ENCODE results near the gene HYCC2.

The HYCC2 gene

DNA sequence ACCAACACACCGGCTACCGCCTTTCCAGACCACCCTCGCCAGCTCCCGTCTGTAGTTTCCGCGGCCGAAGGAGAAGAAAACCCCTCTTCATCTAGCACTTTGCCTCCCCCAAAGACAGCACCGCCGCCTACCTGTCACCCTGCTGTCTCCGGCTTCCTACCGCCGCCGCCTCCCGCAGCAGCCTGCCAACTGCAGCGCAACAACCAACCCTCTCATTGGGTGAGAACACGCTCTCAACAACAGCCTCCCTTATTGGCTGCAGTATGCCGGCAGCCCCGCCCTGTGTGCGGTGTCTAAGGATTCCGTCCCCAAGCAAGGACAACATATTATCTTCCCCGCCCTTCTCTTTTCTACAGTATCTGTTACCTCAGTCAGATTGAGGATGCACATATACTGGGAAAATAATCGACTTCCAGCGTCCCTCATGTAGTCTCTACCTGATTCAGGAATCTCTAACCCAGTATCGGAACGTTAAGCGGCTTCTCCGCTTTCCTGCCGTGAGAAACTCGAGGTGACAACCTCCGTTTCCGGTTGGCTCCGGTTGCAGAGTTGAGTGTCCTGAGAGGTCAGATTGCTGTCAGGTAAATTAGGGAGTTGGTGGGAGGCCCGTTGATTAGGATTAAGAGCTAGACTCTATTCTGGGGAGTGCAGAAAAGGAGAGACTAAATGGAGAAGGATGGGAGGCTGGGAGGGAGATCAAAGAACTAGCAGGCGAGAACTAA, at the start of gene HYCC2, which contains the start of gene NDUFB3 (continued):
- TF ChIP-seq, protein P1, sequence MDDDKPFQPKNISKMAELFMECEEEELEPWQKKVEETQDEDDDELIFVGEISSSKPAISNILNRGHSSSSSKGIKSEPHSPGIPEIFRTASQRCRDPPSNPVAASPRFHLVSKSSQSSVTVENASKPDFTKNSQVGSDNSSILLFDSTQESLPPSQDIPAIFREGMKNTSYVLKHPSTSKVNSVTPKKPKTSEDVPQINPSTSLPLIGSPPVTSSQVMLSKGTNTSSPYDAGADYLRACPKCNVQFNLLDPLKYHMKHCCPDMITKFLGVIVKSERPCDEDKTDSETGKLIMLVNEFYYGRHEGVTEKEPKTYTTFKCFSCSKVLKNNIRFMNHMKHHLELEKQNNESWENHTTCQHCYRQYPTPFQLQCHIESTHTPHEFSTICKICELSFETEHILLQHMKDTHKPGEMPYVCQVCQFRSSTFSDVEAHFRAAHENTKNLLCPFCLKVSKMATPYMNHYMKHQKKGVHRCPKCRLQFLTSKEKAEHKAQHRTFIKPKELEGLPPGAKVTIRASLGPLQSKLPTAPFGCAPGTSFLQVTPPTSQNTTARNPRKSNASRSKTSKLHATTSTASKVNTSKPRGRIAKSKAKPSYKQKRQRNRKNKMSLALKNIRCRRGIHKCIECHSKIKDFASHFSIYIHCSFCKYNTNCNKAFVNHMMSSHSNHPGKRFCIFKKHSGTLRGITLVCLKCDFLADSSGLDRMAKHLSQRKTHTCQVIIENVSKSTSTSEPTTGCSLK (tag by site-specific recombination; IDR thresholded peaks at IDR 0.05): no peak
- TF ChIP-seq ZNF140 (tag by site-specific recombination; IDR thresholded peaks at IDR 0.05): no peak
- no peak for TF ChIP-seq OVOL3 (tag by site-specific recombination; IDR thresholded peaks at IDR 0.05)
- TF ChIP-seq SETDB1 (IDR thresholded peaks at IDR 0.05; ENCODE audit: insufficient read length, low read length): peak; percentile 52
- TF ChIP-seq, protein P2, sequence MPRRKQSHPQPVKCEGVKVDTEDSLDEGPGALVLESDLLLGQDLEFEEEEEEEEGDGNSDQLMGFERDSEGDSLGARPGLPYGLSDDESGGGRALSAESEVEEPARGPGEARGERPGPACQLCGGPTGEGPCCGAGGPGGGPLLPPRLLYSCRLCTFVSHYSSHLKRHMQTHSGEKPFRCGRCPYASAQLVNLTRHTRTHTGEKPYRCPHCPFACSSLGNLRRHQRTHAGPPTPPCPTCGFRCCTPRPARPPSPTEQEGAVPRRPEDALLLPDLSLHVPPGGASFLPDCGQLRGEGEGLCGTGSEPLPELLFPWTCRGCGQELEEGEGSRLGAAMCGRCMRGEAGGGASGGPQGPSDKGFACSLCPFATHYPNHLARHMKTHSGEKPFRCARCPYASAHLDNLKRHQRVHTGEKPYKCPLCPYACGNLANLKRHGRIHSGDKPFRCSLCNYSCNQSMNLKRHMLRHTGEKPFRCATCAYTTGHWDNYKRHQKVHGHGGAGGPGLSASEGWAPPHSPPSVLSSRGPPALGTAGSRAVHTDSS (tag by site-specific recombination; IDR thresholded peaks at IDR 0.05): no peak
- no peak for TF ChIP-seq ZNF423 (tag by site-specific recombination; IDR thresholded peaks at IDR 0.05)
- no peak for TF ChIP-seq ZNF426 (tag by site-specific recombination; IDR thresholded peaks at IDR 0.05)
- TF ChIP-seq ZNF155 (tag by site-specific recombination; IDR thresholded peaks at IDR 0.05): no peak
- peak; percentile 91; the same call in 1 of the 2 replicates for TF ChIP-seq ZNF391 (tag by site-specific recombination; IDR thresholded peaks at IDR 0.05; ENCODE audit: borderline replicate concordance, low read depth)
- no peak for TF ChIP-seq MEIS1 (CRISPR knock-in tag; IDR thresholded peaks at IDR 0.05; ENCODE audit: borderline replicate concordance)
- no peak for TF ChIP-seq IKZF3 (tag by site-specific recombination; IDR thresholded peaks at IDR 0.05)
- TF ChIP-seq ZNF10 (tag by site-specific recombination; IDR thresholded peaks at IDR 0.05): no peak
- TF ChIP-seq ZSCAN30 (tag by site-specific recombination; IDR thresholded peaks at IDR 0.05): peak; percentile 86
- TF ChIP-seq ZNF510 (tag by site-specific recombination; IDR thresholded peaks at IDR 0.05; ENCODE audit: insufficient replicate concordance): no peak
- no peak for TF ChIP-seq ZNF785 (tag by site-specific recombination; IDR thresholded peaks at IDR 0.05)
- TF ChIP-seq ZNF138 (tag by site-specific recombination; IDR thresholded peaks at IDR 0.05; ENCODE audit: borderline replicate concordance): no peak
- TF ChIP-seq ZNF112 (tag by site-specific recombination; IDR thresholded peaks at IDR 0.05): no peak
- TF ChIP-seq HOXA7 (CRISPR knock-in tag; IDR thresholded peaks at IDR 0.05; ENCODE audit: borderline replicate concordance): no peak
- no peak for TF ChIP-seq ZBTB20 (tag by site-specific recombination; IDR thresholded peaks at IDR 0.05)
- peak; percentile 90 for TF ChIP-seq ZNF324 (tag by site-specific recombination; IDR thresholded peaks at IDR 0.05)
- TF ChIP-seq, protein P3, sequence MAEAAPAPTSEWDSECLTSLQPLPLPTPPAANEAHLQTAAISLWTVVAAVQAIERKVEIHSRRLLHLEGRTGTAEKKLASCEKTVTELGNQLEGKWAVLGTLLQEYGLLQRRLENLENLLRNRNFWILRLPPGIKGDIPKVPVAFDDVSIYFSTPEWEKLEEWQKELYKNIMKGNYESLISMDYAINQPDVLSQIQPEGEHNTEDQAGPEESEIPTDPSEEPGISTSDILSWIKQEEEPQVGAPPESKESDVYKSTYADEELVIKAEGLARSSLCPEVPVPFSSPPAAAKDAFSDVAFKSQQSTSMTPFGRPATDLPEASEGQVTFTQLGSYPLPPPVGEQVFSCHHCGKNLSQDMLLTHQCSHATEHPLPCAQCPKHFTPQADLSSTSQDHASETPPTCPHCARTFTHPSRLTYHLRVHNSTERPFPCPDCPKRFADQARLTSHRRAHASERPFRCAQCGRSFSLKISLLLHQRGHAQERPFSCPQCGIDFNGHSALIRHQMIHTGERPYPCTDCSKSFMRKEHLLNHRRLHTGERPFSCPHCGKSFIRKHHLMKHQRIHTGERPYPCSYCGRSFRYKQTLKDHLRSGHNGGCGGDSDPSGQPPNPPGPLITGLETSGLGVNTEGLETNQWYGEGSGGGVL (tag by site-specific recombination; IDR thresholded peaks at IDR 0.05): no peak
- peak; percentile 97 for TF ChIP-seq ZNF2 (tag by site-specific recombination; IDR thresholded peaks at IDR 0.05)
- no peak for TF ChIP-seq ZNF677 (tag by site-specific recombination; IDR thresholded peaks at IDR 0.05)
- TF ChIP-seq ZNF571 (tag by site-specific recombination; IDR thresholded peaks at IDR 0.05): no peak
- TF ChIP-seq HOXD13 (CRISPR knock-in tag; IDR thresholded peaks at IDR 0.05; ENCODE audit: borderline replicate concordance): no peak
- TF ChIP-seq ZNF157 (tag by site-specific recombination; IDR thresholded peaks at IDR 0.05): no peak
- no peak for TF ChIP-seq ZNF121 (tag by site-specific recombination; IDR thresholded peaks at IDR 0.05)
- TF ChIP-seq ZNF791 (tag by site-specific recombination; IDR thresholded peaks at IDR 0.05): no peak
- TF ChIP-seq ZBTB21 (tag by site-specific recombination; IDR thresholded peaks at IDR 0.05): peak; percentile 63
- peak; percentile 78 for TF ChIP-seq ZNF629 (tag by site-specific recombination; IDR thresholded peaks at IDR 0.05)
- peak; percentile 93 for TF ChIP-seq SP3 (tag by site-specific recombination; IDR thresholded peaks at IDR 0.05)
- TF ChIP-seq ZNF132 (tag by site-specific recombination; IDR thresholded peaks at IDR 0.05; ENCODE audit: borderline replicate concordance): no peak
- no peak for TF ChIP-seq ZNF350 (tag by site-specific recombination; IDR thresholded peaks at IDR 0.05)
- no peak for TF ChIP-seq ZNF16 (tag by site-specific recombination; IDR thresholded peaks at IDR 0.05; ENCODE audit: low read depth)
- no peak for TF ChIP-seq ZNF530 (tag by site-specific recombination; IDR thresholded peaks at IDR 0.05; ENCODE audit: low read depth)
